ENCODE measurements around the gene PCCA.

DNA sequence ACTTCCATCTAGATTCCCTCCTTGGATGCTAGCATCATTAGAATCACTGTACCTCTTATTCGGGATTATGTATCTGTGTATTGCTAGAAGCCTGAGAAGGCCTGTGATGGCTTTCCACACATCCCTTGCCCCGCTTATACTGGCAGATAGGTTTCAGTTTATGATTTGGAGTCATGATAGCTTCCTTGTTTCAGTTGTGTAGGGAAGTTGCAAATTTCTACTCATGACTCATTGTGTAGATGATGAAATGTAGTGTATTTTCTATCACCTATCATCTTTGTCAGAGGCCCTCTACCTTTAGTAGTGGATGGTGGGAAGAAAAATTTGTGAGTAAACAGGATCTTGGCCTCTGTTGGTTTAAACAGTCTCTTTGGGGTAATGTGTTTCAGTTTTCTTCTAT lies 334.5 kb downstream of the PCCA start:
- TF ChIP-seq, protein P1, sequence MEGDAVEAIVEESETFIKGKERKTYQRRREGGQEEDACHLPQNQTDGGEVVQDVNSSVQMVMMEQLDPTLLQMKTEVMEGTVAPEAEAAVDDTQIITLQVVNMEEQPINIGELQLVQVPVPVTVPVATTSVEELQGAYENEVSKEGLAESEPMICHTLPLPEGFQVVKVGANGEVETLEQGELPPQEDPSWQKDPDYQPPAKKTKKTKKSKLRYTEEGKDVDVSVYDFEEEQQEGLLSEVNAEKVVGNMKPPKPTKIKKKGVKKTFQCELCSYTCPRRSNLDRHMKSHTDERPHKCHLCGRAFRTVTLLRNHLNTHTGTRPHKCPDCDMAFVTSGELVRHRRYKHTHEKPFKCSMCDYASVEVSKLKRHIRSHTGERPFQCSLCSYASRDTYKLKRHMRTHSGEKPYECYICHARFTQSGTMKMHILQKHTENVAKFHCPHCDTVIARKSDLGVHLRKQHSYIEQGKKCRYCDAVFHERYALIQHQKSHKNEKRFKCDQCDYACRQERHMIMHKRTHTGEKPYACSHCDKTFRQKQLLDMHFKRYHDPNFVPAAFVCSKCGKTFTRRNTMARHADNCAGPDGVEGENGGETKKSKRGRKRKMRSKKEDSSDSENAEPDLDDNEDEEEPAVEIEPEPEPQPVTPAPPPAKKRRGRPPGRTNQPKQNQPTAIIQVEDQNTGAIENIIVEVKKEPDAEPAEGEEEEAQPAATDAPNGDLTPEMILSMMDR (IDR thresholded peaks at IDR 0.05; ENCODE audit: extremely low read depth in 1 of 2, insufficient read depth in 1 of 2, low read depth in 1 of 2, low read length in 2 of 2), result no peak
- TF ChIP-seq POLR2A (IDR thresholded peaks at IDR 0.05; ENCODE audit: low read depth, low read length) (no peak), GATA2 (IDR thresholded peaks at IDR 0.05; ENCODE audit: insufficient read depth, insufficient read length, low read depth, low read length) (no peak), JUN (IDR thresholded peaks at IDR 0.05; ENCODE audit: borderline replicate concordance, insufficient read depth, insufficient read length, low read depth) (no peak)
